ENCODE measurements around the gene HLA-DRA. TPM values are rescaled to one million over a fixed set of nuclear protein-coding genes. Genes with fewer than 3 reads are reported as not detected.

The HLA-DRA gene
- total and polyA plus RNA-seq, 2 of the 4 experiments (the other 2 are of a cell fraction), result not detected

DNA sequence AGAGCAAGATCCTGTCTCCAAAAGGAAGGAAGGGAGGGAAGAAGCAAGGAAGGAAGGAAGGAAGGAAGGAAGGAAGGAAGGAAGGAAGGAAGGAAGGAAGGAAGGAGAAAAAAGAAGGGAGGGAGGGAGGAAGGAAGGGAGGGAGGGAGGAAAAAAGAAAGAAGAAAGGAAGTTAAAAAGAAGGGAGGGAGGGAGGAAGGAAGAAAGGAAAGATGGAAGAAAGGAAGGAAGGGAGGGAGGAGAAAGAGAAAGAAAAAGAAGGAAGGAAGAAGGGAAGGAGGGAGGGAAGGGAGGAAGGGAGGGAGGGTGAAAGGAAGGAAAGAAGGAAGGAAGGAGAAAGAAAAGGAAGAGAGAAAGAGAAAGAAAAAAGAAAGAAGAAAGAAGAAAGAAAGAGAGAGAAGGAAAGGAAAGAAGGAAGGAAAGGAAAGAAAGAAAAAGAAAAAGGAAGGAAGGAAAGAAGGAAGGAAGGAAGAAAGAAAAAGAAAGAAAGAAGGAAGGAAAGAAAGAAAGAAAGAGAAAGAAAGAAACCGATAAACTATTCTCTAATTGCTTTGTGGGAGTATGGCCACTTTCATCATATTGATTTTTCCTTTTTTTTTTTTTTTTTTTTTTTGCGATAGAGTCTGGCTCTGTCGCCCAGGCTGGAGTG lies 9.5 kb downstream of the HLA-DRA start:
- H2BK15ac ChIP-seq (ENCODE audit: low read depth, low read length), result no peak overlapping the region
- no peaks in the 10 kb centered on the region for H3K79me1 ChIP-seq (ENCODE audit: low read depth in 1 of 2, low read length in 2 of 2)
- H2BK20ac ChIP-seq (ENCODE audit: low read depth, low read length), result no peak overlapping the region
- TF ChIP-seq NFE2L2 (IDR thresholded peaks at IDR 0.05; ENCODE audit: low read depth, low read length), result no peak
- no peak for TF ChIP-seq SMC3 (IDR thresholded peaks at IDR 0.05; ENCODE audit: low read depth, low read length)
- TF ChIP-seq ELK1 (IDR thresholded peaks at IDR 0.05; ENCODE audit: borderline replicate concordance, low read depth, low read length), result no peak
- TF ChIP-seq, protein P1, sequence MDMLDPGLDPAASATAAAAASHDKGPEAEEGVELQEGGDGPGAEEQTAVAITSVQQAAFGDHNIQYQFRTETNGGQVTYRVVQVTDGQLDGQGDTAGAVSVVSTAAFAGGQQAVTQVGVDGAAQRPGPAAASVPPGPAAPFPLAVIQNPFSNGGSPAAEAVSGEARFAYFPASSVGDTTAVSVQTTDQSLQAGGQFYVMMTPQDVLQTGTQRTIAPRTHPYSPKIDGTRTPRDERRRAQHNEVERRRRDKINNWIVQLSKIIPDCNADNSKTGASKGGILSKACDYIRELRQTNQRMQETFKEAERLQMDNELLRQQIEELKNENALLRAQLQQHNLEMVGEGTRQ (IDR thresholded peaks at IDR 0.05; ENCODE audit: low read depth, low read length), result no peak
- no peak for TF ChIP-seq CHD1 (IDR thresholded peaks at IDR 0.05; ENCODE audit: low read depth, low read length)
- TF ChIP-seq BHLHE40 (IDR thresholded peaks at IDR 0.05; ENCODE audit: low read depth, low read length), result no peak
- no peak for TF ChIP-seq MAZ (IDR thresholded peaks at IDR 0.05; ENCODE audit: borderline replicate concordance, low read depth, low read length)
- TF ChIP-seq CTCF (conservative IDR thresholded peaks at IDR 0.05; ENCODE audit: low read depth, low read length), result no peak
- no peak for TF ChIP-seq MXI1 (IDR thresholded peaks at IDR 0.05; ENCODE audit: borderline replicate concordance, low read depth, low read length)
- no peak for TF ChIP-seq RFX5 (IDR thresholded peaks at IDR 0.05; ENCODE audit: low read depth, low read length)
- TF ChIP-seq FOS (IDR thresholded peaks at IDR 0.05; ENCODE audit: low read depth, low read length), result no peak
- no peak overlapping the region for H4K5ac ChIP-seq (ENCODE audit: low read depth, low read length)
- no peak overlapping the region for H3K4ac ChIP-seq (ENCODE audit: low read depth, low read length)
- no peak overlapping the region for H3K14ac ChIP-seq (replicated peaks; ENCODE audit: low read depth, low read length)
- no peak overlapping the region for H4K91ac ChIP-seq (ENCODE audit: insufficient read depth, low read depth, low read length)
- H3K36me3 ChIP-seq (ENCODE audit: control insufficient read depth, insufficient read depth, low read length), result no peaks in the 10 kb centered on the region
- in situ Hi-C loops (cut with MboI; ENCODE audit: low sequenced_read_pairs) (no loop called here), dilution Hi-C loops (cut with HindIII; ENCODE audit: low sequenced_read_pairs, unreplicated experiment) (no loop called here), intact Hi-C loops (cut with micrococcal nuclease) (no loop called here)
- no peak overlapping the region for H3K23ac ChIP-seq (ENCODE audit: low read depth, low read length)
- H4K20me1 ChIP-seq (ENCODE audit: insufficient read depth, low read length), result no peaks in the 10 kb centered on the region
- ATAC-seq (ENCODE audit: low read depth) (no peak), DNase-seq (no peak)
- H3K9me3 ChIP-seq (ENCODE audit: control insufficient read depth, insufficient read depth, low read length), result no peaks in the 10 kb centered on the region
- no peak overlapping the region for H2AFZ ChIP-seq (replicated peaks; ENCODE audit: low read length, poor library complexity)
- no peak overlapping the region for H2BK120ac ChIP-seq (ENCODE audit: low read depth, low read length)
- H3K18ac ChIP-seq (ENCODE audit: low read depth, low read length), result no peak overlapping the region
- H3K27me3 ChIP-seq (ENCODE audit: control insufficient read depth, insufficient read depth, low read length), result no peaks in the 10 kb centered on the region
- H3K9me1 ChIP-seq (ENCODE audit: insufficient read depth, low read length), result no peaks in the 10 kb centered on the region
- H3K27ac ChIP-seq (ENCODE audit: insufficient read depth, low read length), result no peak overlapping the region
- H2BK5ac ChIP-seq (ENCODE audit: low read depth, low read length, poor library complexity, severe bottlenecking), result no peak overlapping the region
- no peak overlapping the region for H3K4me2 ChIP-seq (ENCODE audit: low read depth, low read length)
- no peak overlapping the region for H3K9ac ChIP-seq (ENCODE audit: low read depth, low read length)
- BruUV-seq (replicated peaks), result no TSS peak
- no peak overlapping the region for H2AK5ac ChIP-seq (ENCODE audit: low read depth, low read length)
- no peak overlapping the region for H2AK9ac ChIP-seq (replicated peaks; ENCODE audit: low read depth, low read length, poor library complexity)
- no peak overlapping the region for H3K4me3 ChIP-seq (ENCODE audit: insufficient read depth, low read depth, low read length)
- WGBS, 2 experiments (ENCODE audit: extremely low coverage in 2 of 2, insufficient read length in 1 of 2), result no CpG with 5 or more reads among the region's 3 CpGs
- ChIA-PET CTCF (no interaction called here), POLR2A (ENCODE audit: unreplicated experiment) (no interaction called here)
- H3K56ac ChIP-seq (ENCODE audit: extremely low read depth, insufficient read depth, low read length), result no peak overlapping the region
- H4K8ac ChIP-seq (ENCODE audit: low read depth in 2 of 2, low read length in 2 of 2), result no peak overlapping the region
- no peaks in the 10 kb centered on the region for H3K4me1 ChIP-seq (ENCODE audit: control insufficient read depth, insufficient read depth, low read length)
